GM15510 (cell line): ENCODE data around the gene FBXW12.

Source experiments
- POLR2A ChIP-seq: IDR thresholded peaks from 3 replicates; pipeline ENCODE4 v1.6.1; 2011; ENCODE audit warnings: borderline replicate concordance; ENCODE audit not compliant: insufficient read length; ENCODE audit errors: extremely low read depth

FBXW12 gene

DNA sequence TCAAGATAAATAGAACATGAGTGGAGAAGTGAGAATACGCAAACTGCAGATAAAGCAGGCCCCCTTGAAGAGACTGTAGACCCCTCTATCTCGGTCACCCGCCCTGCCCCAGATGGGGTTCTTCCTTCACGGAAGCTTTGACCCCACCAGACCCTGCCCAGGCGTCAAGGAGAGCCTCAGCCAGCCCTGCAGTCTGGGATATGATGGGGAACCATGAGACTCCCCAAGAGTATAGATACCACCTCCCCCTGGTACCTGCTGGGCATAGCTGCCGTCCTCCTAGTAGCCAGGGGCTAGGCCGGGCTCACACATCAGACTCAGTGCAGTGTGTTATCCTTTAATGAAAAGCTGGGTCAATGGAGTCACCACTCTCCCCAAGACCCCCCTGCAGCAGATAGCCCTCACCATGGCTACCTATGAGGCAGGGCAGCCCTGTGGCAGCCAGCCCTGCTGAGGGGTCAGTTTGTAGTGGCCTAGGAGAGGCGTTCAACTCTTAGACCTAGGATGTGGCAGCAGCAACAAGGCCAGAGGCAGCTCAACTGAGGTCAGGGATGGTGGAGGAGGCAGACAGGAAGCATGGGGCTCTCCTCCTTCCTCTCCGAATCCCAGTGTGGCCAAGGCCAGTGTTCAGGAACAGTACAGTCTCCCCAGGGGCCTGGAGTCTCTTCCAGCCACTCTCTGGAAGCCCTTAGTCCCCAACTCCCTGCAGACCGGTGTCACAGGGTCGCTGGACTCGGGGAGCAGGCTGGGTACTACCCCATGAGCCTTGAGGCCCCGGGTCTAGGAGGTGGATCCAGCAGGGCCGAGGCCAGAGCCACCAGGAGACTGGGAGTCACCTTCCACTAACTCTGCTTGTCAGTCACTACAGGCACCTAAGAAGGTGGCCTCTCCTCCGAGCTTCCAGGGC lies 31.8 kb downstream of the FBXW12 start:
- TF ChIP-seq POLR2A = no peak

DNA sequence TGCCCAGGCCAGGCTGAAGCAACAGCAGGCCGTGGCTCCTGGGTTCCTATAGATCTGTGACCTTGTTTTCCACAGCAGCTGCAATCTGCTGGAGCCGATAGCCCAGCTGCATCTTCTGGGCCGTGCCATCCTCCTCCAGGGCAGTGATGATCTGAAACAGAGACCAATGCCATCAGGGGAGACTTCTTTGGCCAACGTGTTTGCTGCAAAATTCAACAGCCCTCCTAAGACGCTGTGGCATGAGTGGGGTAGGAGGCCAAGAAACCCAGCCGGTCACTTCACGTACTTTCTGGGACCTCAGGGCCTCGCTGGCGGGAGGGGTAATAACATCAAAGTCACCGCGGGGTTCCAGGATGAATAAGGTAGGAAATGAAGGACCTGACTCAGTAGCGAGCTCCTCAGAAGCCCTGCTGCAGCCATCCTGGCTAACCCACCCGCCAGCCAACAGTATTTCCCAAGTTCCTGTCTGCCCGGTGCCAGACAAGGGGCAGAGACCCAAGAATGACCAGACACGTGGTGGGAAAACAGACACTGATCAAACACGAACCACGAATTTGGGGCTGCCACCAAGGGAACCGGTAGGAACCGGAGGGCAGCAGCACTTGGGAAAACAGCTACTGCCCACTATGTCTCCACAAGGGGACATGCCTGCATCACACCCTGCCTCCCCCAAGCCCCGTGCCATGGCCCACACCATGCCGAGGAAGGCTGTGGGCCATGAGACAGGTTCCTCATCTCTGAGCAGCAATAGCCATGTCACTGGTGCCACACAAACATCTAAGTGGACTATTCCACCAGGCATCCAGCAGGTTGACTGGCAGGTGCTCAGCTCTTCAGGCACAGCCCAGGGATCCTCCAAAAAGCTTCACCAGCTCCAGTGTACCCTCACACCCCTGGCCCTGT lies 32.7 kb downstream of the FBXW12 start:
- no peak for TF ChIP-seq POLR2A

DNA sequence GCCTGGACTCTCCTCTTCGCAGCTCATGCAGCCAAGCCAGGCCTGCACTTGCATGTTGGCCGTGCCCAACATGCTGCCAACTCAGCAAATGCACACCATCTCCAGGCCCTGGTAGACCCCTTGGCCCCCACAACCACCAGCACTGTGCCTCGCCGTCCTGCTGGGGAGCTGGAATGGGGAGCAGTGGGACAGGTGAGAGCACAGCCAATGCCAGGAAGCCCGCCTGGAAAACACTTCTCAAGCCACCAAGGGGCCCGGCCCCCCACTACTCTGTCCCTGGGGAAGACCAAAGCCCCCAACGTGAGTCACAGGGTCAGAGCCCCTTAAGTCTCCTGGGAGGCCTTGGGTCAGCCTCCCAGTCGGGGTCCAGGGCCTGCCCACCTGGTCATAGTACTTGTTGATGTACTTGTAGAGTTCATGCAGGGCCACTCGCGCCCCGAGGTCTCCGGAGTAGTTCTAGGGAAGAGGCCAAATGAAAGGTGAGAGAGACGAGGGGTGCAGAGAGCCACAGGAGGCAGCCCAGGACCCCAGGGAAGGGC lies 33.4 kb downstream of the FBXW12 start:
- no peak for TF ChIP-seq POLR2A

GRCh38 chr3:48405971-48406370 lies 34.0 kb downstream of the FBXW12 start:
- no peak for TF ChIP-seq POLR2A

- no peak for TF ChIP-seq POLR2A
Measured at GRCh38 chr3:48406443-48407431, 34.7 kb downstream of the FBXW12 start.

DNA sequence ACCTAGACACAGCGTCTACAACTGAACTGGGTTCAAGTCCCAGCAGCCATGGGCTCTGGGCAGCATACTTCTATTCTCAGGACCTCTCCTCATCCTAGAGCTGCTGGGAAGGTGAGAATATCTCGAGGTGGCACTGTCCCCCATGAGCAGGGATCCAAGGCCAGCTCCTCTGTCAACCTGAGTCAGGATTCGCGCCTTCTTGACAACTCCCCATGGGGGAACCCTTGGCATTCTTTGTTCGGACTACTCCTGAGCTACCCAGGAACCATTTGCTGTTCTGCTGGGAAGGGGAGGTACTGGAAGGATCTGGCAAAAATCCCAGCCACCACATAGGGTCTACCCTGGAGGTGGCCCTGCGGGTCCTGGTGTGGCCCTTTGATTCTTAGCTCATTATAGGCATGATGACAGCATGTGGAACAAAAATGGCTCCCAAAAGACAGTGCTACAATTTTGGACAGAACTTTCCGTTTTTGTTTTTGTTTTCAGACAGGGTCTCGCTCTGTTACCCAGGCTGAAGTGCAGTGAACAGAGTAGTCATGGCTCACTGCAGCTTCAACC lies 35.6 kb downstream of the FBXW12 start:
- TF ChIP-seq POLR2A = no peak

DNA sequence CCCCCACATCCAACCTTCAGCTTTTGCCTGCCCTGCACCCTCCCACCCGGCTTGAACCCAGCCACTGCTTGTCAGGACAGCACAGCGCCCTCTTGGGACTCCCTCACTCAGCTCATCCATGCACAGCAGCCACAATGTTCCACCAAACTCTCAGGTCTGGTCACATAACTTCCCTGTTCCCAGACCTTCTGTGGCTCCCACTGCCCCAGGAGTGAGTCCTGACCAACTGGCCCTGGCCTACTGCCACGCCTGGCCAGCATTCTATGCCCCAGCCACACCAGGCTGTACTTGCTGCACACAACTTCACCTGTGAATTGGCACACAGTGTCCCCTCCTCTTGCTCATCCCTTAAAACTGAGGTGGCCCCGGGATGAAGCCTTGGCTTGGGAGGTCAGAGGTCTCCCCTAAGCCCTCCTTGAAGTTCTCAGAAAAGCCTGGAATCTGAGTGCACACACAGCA lies 36.8 kb downstream of the FBXW12 start:
- TF ChIP-seq POLR2A = no peak

DNA sequence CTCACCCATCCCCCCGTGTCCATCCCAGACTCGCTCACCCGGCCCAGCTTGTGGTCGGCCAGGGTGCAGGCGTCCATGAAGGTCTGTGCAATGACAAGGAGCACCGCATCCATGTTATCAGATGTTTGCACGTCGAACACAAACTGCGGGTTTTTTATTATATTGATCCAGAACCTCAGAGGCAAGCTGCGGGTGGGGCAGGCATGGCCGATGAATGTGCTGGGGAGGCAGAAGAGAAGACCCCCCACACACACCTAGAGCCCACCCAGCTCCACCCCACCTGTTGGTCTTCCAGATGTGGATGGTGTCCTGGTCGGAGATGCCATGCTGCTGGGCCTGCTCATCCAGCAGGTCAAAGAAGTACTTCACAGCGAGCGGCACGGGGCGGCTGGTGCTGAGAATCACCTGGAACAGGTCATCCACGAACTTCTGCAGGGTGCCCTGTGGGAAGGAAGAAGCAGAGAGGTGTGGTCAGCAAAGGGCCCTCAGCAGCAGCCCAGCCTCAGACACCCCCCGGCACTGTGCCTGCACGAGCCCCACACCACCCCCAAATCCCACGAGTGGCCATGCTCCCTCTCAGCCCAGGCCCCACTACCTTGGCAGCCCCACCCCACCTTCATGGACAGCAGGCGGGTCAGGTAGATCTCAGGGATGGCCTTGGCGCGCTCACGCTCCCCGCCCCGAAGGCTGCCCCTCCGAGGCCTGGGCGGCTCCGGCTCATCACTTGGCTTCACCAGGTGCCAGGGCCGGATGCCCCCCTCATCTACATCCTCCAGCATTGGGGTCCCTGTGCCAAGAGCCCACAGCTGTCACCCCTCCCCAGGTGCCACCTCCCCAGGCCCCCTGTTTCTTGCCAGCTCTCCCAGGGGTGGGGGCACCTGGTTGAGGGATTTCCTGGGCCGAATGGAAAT lies 37.5 kb downstream of the FBXW12 start:
- TF ChIP-seq POLR2A = no peak

- no peak for TF ChIP-seq POLR2A
Measured at GRCh38 chr3:48410205-48411040, 38.4 kb downstream of the FBXW12 start.

- no peak for TF ChIP-seq POLR2A
Measured at GRCh38 chr3:48411041-48411588, 39.1 kb downstream of the FBXW12 start.

- TF ChIP-seq POLR2A = no peak
Measured at GRCh38 chr3:48411606-48412374, 39.8 kb downstream of the FBXW12 start.
